ENCODE data around the gene MYO18A.
"Not testable (repeated sequence)": the region's sequence is repeated elsewhere in the genome, so short reads cannot be mapped to it uniquely, and the experiment has no call there.

The MYO18A gene

GRCh38 chr17:29180034-29180787 is at the start of gene MYO18A:
Gene MYO18A (minus strand): TSS chr17:29180398. CDS start chr17:29166940, 13,458 bp downstream.
- peaks cover 5 to 11% of the 10 kb centered on the region in 2 donors for H3K27me3 Mint-ChIP-seq
- ATAC-seq (replicated peaks) (peak; percentile 93 to 94), DNase-seq (peak; percentile 78)
- H3K4me3 Mint-ChIP-seq, result peak within 1 kb of the TSS; percentile 64 to 83
- H3K4me1 Mint-ChIP-seq, result peaks cover 32 to 48% of the 10 kb centered on the region in 2 donors
- no peaks in the 10 kb centered on the region for H3K9me3 Mint-ChIP-seq
- no peaks in the 10 kb centered on the region for H3K36me3 Mint-ChIP-seq
- H3K27ac Mint-ChIP-seq, result peak within 1 kb of the TSS; percentile 42

- Mint-ChIP-seq H3K4me3 (no peak overlapping the region), H3K27ac (no peak overlapping the region), H3K9me3 (no peaks in the 10 kb centered on the region), H3K27me3 (no peaks in the 10 kb centered on the region), H3K36me3 (no peaks in the 10 kb centered on the region), H3K4me1 (peaks cover 4 to 5% of the 10 kb centered on the region in 2 donors)
- no peak for ATAC-seq (replicated peaks)
- no peak for DNase-seq
Measured at GRCh38 chr17:29225396-29225795, 45.2 kb upstream of the MYO18A start.

GRCh38 chr17:29221338-29221737 is 41.1 kb upstream of the MYO18A start:
- H3K27me3 Mint-ChIP-seq; H3K27ac Mint-ChIP-seq; ATAC-seq (replicated peaks); H3K4me3 Mint-ChIP-seq; H3K36me3 Mint-ChIP-seq; H3K9me3 Mint-ChIP-seq; DNase-seq: not testable (repeated sequence)
- peaks cover 7 to 14% of the 10 kb centered on the region in 2 donors for H3K4me1 Mint-ChIP-seq

GRCh38 chr17:29219378-29220047 is 39.3 kb upstream of the MYO18A start:
- Mint-ChIP-seq H3K9me3 (no peaks in the 10 kb centered on the region), H3K27me3 (no peaks in the 10 kb centered on the region), H3K4me1 (peaks cover 3 to 9% of the 10 kb centered on the region in 2 donors), H3K4me3 (no peak overlapping the region), H3K27ac (no peak overlapping the region), H3K36me3 (no peaks in the 10 kb centered on the region)
- peak; percentile 54 for DNase-seq
- ATAC-seq (replicated peaks), result peak; percentile 94 to 98

GRCh38 chr17:29216856-29217255 is 36.7 kb upstream of the MYO18A start:
- Mint-ChIP-seq H3K4me1 (peaks cover 3 to 9% of the 10 kb centered on the region in 2 donors), H3K4me3 (no peak overlapping the region), H3K9me3 (no peaks in the 10 kb centered on the region), H3K27me3 (no peaks in the 10 kb centered on the region), H3K27ac (no peak overlapping the region), H3K36me3 (no peaks in the 10 kb centered on the region)
- ATAC-seq (replicated peaks) (no peak), DNase-seq (no peak)

- Mint-ChIP-seq H3K4me3 (no peak overlapping the region), H3K36me3 (no peaks in the 10 kb centered on the region)
Measured at GRCh38 chr17:29216181-29216580, 36.0 kb upstream of the MYO18A start.

GRCh38 chr17:29215717-29216116 is 35.5 kb upstream of the MYO18A start:
- DNase-seq, result no peak
- no peak for ATAC-seq (replicated peaks)
- Mint-ChIP-seq H3K27ac (no peak overlapping the region), H3K4me3 (no peak overlapping the region), H3K36me3 (no peaks in the 10 kb centered on the region), H3K27me3 (no peaks in the 10 kb centered on the region), H3K9me3 (no peaks in the 10 kb centered on the region), H3K4me1 (peaks cover 3 to 9% of the 10 kb centered on the region in 2 donors)

More at GRCh38 chr17:29216181-29216580, 36.0 kb upstream of the MYO18A start:
- Mint-ChIP-seq H3K27ac (no peak overlapping the region), H3K9me3 (no peaks in the 10 kb centered on the region), H3K4me1 (peaks cover 3 to 9% of the 10 kb centered on the region in 2 donors), H3K27me3 (no peaks in the 10 kb centered on the region)
- no peak for DNase-seq
- no peak for ATAC-seq (replicated peaks)

- DNase-seq (no peak), ATAC-seq (replicated peaks) (no peak)
- Mint-ChIP-seq H3K4me1 (peaks cover 3 to 9% of the 10 kb centered on the region in 2 donors), H3K4me3 (no peak overlapping the region), H3K9me3 (no peaks in the 10 kb centered on the region), H3K36me3 (no peaks in the 10 kb centered on the region), H3K27ac (no peak overlapping the region), H3K27me3 (no peaks in the 10 kb centered on the region)
Measured at GRCh38 chr17:29215174-29215573, 35.0 kb upstream of the MYO18A start.

- no peak for ATAC-seq (replicated peaks)
- no peak for DNase-seq
- no peaks in the 10 kb centered on the region for H3K36me3 Mint-ChIP-seq
- H3K4me3 Mint-ChIP-seq, result no peak overlapping the region
- peaks cover 3 to 4% of the 10 kb centered on the region in 2 donors for H3K4me1 Mint-ChIP-seq
- no peaks in the 10 kb centered on the region for H3K27me3 Mint-ChIP-seq
- no peak overlapping the region for H3K27ac Mint-ChIP-seq
- H3K9me3 Mint-ChIP-seq, result no peaks in the 10 kb centered on the region
Measured at GRCh38 chr17:29214215-29215146, 34.3 kb upstream of the MYO18A start.

GRCh38 chr17:29212681-29213121 is 32.5 kb upstream of the MYO18A start:
- Mint-ChIP-seq H3K27me3 (no peaks in the 10 kb centered on the region), H3K9me3 (no peaks in the 10 kb centered on the region), H3K4me1 (no peaks in the 10 kb centered on the region), H3K27ac (no peak overlapping the region), H3K4me3 (no peak overlapping the region), H3K36me3 (no peaks in the 10 kb centered on the region)
- ATAC-seq (replicated peaks) (no peak), DNase-seq (no peak)

GRCh38 chr17:29212094-29212631 is 32.0 kb upstream of the MYO18A start:
- no peak for DNase-seq

GRCh38 chr17:29210879-29211278 is 30.7 kb upstream of the MYO18A start:
- DNase-seq (no peak), ATAC-seq (replicated peaks) (no peak)
- Mint-ChIP-seq H3K4me3 (no peak overlapping the region), H3K4me1 (no peaks in the 10 kb centered on the region), H3K9me3 (no peaks in the 10 kb centered on the region), H3K27ac (no peak overlapping the region), H3K27me3 (no peaks in the 10 kb centered on the region), H3K36me3 (no peaks in the 10 kb centered on the region)

More at GRCh38 chr17:29212094-29212631, 32.0 kb upstream of the MYO18A start:
- no peak overlapping the region for H3K4me3 Mint-ChIP-seq
- no peaks in the 10 kb centered on the region for H3K27me3 Mint-ChIP-seq
- H3K4me1 Mint-ChIP-seq, result no peaks in the 10 kb centered on the region
- no peak for ATAC-seq (replicated peaks)
- H3K36me3 Mint-ChIP-seq, result no peaks in the 10 kb centered on the region
- H3K27ac Mint-ChIP-seq, result no peak overlapping the region
- no peaks in the 10 kb centered on the region for H3K9me3 Mint-ChIP-seq

- Mint-ChIP-seq H3K27ac (no peak overlapping the region), H3K36me3 (no peaks in the 10 kb centered on the region), H3K27me3 (peaks cover 13 to 17% of the 10 kb centered on the region in 2 donors), H3K4me1 (no peaks in the 10 kb centered on the region), H3K4me3 (no peak overlapping the region), H3K9me3 (no peaks in the 10 kb centered on the region)
- DNase-seq (no peak), ATAC-seq (replicated peaks) (no peak)
Measured at GRCh38 chr17:29209073-29209472, 28.9 kb upstream of the MYO18A start.

GRCh38 chr17:29207975-29208374 is 27.8 kb upstream of the MYO18A start:
- DNase-seq (no peak), ATAC-seq (replicated peaks) (no peak)
- H3K27me3 Mint-ChIP-seq, result peaks cover 13 to 21% of the 10 kb centered on the region in 2 donors
- H3K36me3 Mint-ChIP-seq, result no peaks in the 10 kb centered on the region
- H3K27ac Mint-ChIP-seq, result no peak overlapping the region
- no peaks in the 10 kb centered on the region for H3K9me3 Mint-ChIP-seq
- H3K4me1 Mint-ChIP-seq, result no peaks in the 10 kb centered on the region
- no peak overlapping the region for H3K4me3 Mint-ChIP-seq

Measured in stimulated activated naive B cell treated with anti-CD40 and anti-IgM and Interleukin-4, amounts not matched to agents 10 μg/mL and 1 μg/mL and 100 μg/mL, for 72 hours (primary cell).